A549 (cell line): ENCODE results near the gene OR7C1. TPM values are rescaled to one million over a fixed set of nuclear protein-coding genes. Genes with fewer than 3 reads are reported as not detected.
A peak's percentile ranks its signal among the peaks of the same experiment; 100 is the strongest.
"Not testable (repeated sequence)": the region's sequence is repeated elsewhere in the genome, so short reads cannot be mapped to it uniquely, and the experiment has no call there.

Source experiments
- ATAC-seq, 2 experiments: fragments of 200-7000 bp in 1 of 2; fragments of >200 bp in 1 of 2; cut with Nextera tagmentation in 1 of 2; cut with Tn5 transposase in 1 of 2; 3 replicates each; pipeline versions ENCODE4 v1.8.0 to v1.9.1; 2018 to 2020; ENCODE audit warnings: mild to moderate bottlenecking in 1 of 2, moderate library complexity in 1 of 2
- CTCF ChIA-PET: fragments of 300-600 bp; sonication (Branson Sonifier 250); formaldehyde crosslinking; extraction: SDS; loops from one replicate; lab custom pipeline; 2021; ENCODE audit warnings: antibody characterized with exemption, inconsistent platforms; lab: Yijun Ruan, JAX
- POLR2A ChIA-PET: fragments of 350-600 bp; formaldehyde crosslinking; extraction: SDS; loops from one replicate; lab custom pipeline; 2021; ENCODE audit warnings: antibody characterized with exemption, inconsistent platforms; lab: Yijun Ruan, JAX
- DNase-seq, 2 experiments: peaks; one replicate each; pipeline versions ENCODE4 v3.0.0 to v3.0.0-alpha.2; 2011 to 2016; ENCODE audit warnings: low read depth in 1 of 2, low spot score in 1 of 2
- FAIRE-seq: peaks from 2 replicates; lab custom pipeline; 2011; peaks lifted over from hg19 to GRCh38; lab: Jason Lieb, UNC
- H3K27ac ChIP-seq, 2 experiments: fragments of >200 bp; sonication (Bioruptor Twin); formaldehyde crosslinking; 3 replicates each; pipeline ENCODE4 v1.5.1; 2016 to 2017
- H3K4me1 ChIP-seq: fragments of >200 bp; sonication (Bioruptor Twin); formaldehyde crosslinking; 3 replicates; pipeline ENCODE4 v1.6.1; 2016
- H3K4me2 ChIP-seq: fragments of >200 bp; sonication (Bioruptor Twin); formaldehyde crosslinking; 3 replicates; pipeline ENCODE4 v1.6.1; 2016
- H3K4me3 ChIP-seq: fragments of >200 bp; sonication (Bioruptor Twin); formaldehyde crosslinking; 3 replicates; pipeline ENCODE4 v1.5.1; 2016
- H3K9me3 ChIP-seq: fragments of >200 bp; sonication (Bioruptor Twin); formaldehyde crosslinking; 3 replicates; pipeline ENCODE4 v1.6.1; 2016
- BHLHE40 ChIP-seq: IDR thresholded peaks from 2 replicates; pipeline ENCODE4 v1.6.1; 2012; ENCODE audit warnings: low read depth, low read length, inconsistent platforms
- CHD4 ChIP-seq: fragments of 200-600 bp; sonication (generic); IDR thresholded peaks from 2 replicates; pipeline ENCODE4 v1.6.1; 2016; ENCODE audit warnings: antibody characterized with exemption, mild to moderate bottlenecking, borderline replicate concordance
- EHMT2 ChIP-seq: fragments of 200-600 bp; sonication (generic); IDR thresholded peaks from 2 replicates; pipeline ENCODE4 v1.6.1; 2016; ENCODE audit warnings: antibody characterized with exemption, low read depth, mild to moderate bottlenecking, moderate library complexity
- EP300 ChIP-seq, 2 experiments: fragments of >200 bp; sonication (Bioruptor Twin); formaldehyde crosslinking; IDR thresholded peaks; 2 replicates in 1 of 2; 3 replicates in 1 of 2; pipeline ENCODE4 v1.6.1; 2016 to 2017
- MAFK ChIP-seq: fragments of 450-650 bp; IDR thresholded peaks from 2 replicates; pipeline ENCODE4 v1.6.1; 2014; ENCODE audit not compliant: partially characterized antibody
- NPAS2 ChIP-seq: fragments of 250-450 bp; sonication (Bioruptor Pico); IDR thresholded peaks from 2 replicates; pipeline ENCODE4 v1.8.0; 2022; ENCODE audit warnings: mild to moderate bottlenecking, moderate library complexity, borderline replicate concordance
- NR3C1 ChIP-seq: fragments of >200 bp; sonication (Bioruptor Twin); formaldehyde crosslinking; IDR thresholded peaks from 3 replicates; pipeline ENCODE4 v1.6.1; 2017
- RAD21 ChIP-seq, 2 experiments: fragments of >200 bp in 1 of 2; sonication (Bioruptor Twin) in 1 of 2; formaldehyde crosslinking in 1 of 2; IDR thresholded peaks in 1 of 2; conservative IDR thresholded peaks in 1 of 2; 2 replicates in 1 of 2; 3 replicates in 1 of 2; pipeline ENCODE4 v1.6.1; 2012 to 2018; ENCODE audit warnings: inconsistent platforms in 1 of 2
- RARB ChIP-seq: fragments of 250-450 bp; sonication (Bioruptor Pico); IDR thresholded peaks from 2 replicates; pipeline ENCODE4 v1.8.0; 2021; ENCODE audit warnings: mild to moderate bottlenecking, moderate library complexity
- SMC3 ChIP-seq: fragments of >200 bp; sonication (Bioruptor Twin); formaldehyde crosslinking; IDR thresholded peaks from 3 replicates; pipeline ENCODE4 v1.6.1; 2018; ENCODE audit warnings: inconsistent platforms
- SREBF2 ChIP-seq: fragments of 450-650 bp; IDR thresholded peaks from 2 replicates; pipeline ENCODE4 v1.6.1; 2014; ENCODE audit warnings: mild to moderate bottlenecking, moderate library complexity
- ZC3H11A ChIP-seq: fragments of 450-650 bp; IDR thresholded peaks from 2 replicates; pipeline ENCODE4 v1.6.1; 2014; ENCODE audit warnings: antibody characterized with exemption, mild to moderate bottlenecking
- ZSCAN20 ChIP-seq: fragments of 250-450 bp; sonication (Bioruptor Pico); IDR thresholded peaks from 2 replicates; pipeline ENCODE4 v1.8.0; 2022; ENCODE audit warnings: mild to moderate bottlenecking, moderate library complexity
- WGBS: methylation state at CpG from one replicate; pipeline ENCODE4 v1.1.6; 2017; ENCODE audit errors: missing lambda C conversion rate; 5-methylcytosine and 5-hydroxymethylcytosine counted together
- polyA plus RNA-seq, 4 experiments: library from polyadenylated mRNA; depleted of rRNA in 3 of 4; stranded (reverse); fragments of >200 nt; fragmentation: RNase III in 1 of 4; extraction: RNeasy Plus Mini Kit Qiagen cat#74134 plus additional on column Dnase treatment in 1 of 4; gene quantifications; 2 replicates in 3 of 4; 3 replicates in 1 of 4; pipeline ENCODE4 v1.2.3, GENCODE V29; 2011 to 2017
- TF ChIP-seq, protein P1 (sequence below): IDR thresholded peaks from 2 replicates; pipeline ENCODE4 v1.6.1; 2012
- TF ChIP-seq, protein P2 (sequence below): fragments of 250-450 bp; sonication (Bioruptor Pico); IDR thresholded peaks from 2 replicates; pipeline ENCODE4 v1.5.0; 2021; ENCODE audit warnings: mild to moderate bottlenecking, moderate library complexity, borderline replicate concordance
- TF ChIP-seq, protein P3 (sequence below): fragments of >200 bp; sonication (Bioruptor Twin); formaldehyde crosslinking; IDR thresholded peaks from 3 replicates; pipeline ENCODE4 v1.5.1; 2016

OR7C1 gene
- polyA plus RNA-seq, 2 of the 4 experiments (the other 2 are of a cell fraction), result not detected

DNA sequence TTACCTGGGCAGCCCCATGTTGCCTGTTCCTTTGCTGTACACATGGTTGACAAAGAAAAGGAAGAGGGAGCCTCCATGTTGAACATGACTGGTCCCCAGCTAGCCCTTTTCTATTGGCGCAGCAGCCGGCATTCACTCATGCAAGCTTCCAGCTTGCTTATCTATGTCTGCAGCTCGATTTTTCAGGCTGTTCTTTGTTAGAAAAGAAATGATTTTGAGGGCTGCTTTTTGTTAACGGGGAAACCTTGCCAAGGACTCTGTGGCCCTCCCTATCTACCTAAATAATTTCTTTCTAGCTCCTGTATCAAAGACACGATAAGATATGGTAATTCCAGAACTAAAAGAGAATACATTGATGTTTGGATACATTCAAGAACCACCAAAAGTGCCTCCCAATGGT lies 36.2 kb downstream of the OR7C1 start:
- no peaks in the 10 kb centered on the region for H3K4me1 ChIP-seq
- no peak for DNase-seq
- CTCF ChIA-PET, result interaction anchor here (1.9 kb wide), 1 partner anchor 13 kb away, joined by 12 read pairs; no protein-coding TSS in a partner anchor
- POLR2A ChIA-PET, result no interaction called here
- H3K27ac ChIP-seq, result no peak overlapping the region
- FAIRE-seq, result no peak
- H3K4me3 ChIP-seq, result no peak overlapping the region
- WGBS, result 23% methylated on average over 5 of the region's 5 CpGs
- H3K4me2 ChIP-seq, result no peak overlapping the region
- TF ChIP-seq ZSCAN20 (no peak), EHMT2 (no peak), BHLHE40 (no peak), NR3C1 (no peak), CHD4 (no peak), EP300 (IDR thresholded peaks at IDR 0.05) (no peak)
- TF ChIP-seq, protein P1, sequence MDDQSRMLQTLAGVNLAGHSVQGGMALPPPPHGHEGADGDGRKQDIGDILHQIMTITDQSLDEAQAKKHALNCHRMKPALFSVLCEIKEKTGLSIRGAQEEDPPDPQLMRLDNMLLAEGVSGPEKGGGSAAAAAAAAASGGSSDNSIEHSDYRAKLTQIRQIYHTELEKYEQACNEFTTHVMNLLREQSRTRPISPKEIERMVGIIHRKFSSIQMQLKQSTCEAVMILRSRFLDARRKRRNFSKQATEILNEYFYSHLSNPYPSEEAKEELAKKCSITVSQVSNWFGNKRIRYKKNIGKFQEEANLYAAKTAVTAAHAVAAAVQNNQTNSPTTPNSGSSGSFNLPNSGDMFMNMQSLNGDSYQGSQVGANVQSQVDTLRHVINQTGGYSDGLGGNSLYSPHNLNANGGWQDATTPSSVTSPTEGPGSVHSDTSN, result no peak
- no peaks in the 10 kb centered on the region for H3K9me3 ChIP-seq
- ATAC-seq, result no peak

DNA sequence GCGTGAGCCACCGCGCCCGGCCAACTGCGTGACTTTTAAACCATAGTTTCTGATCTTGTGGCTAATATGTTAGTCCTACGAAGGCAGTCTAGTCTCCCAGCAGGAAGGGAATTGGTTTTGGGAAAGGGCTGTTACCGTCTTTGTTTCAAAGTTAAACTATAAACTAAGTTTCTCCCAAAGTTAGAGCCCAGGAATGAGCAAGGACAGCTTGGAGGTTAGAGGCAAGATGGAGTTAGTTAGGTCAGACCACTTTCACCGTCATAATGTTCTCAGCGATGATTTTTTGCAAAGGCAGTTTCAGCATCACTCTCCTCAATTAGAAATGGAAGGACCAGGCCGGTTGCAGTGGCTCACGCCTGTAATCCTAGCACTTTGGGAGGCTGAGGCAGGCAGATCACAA lies 39.0 kb downstream of the OR7C1 start:
- H3K4me3 ChIP-seq, result no peak overlapping the region
- CTCF ChIA-PET, result interaction anchor here (2.6 kb wide), 1 partner anchor 10 kb away, joined by 16 read pairs; no protein-coding TSS in a partner anchor

DNA sequence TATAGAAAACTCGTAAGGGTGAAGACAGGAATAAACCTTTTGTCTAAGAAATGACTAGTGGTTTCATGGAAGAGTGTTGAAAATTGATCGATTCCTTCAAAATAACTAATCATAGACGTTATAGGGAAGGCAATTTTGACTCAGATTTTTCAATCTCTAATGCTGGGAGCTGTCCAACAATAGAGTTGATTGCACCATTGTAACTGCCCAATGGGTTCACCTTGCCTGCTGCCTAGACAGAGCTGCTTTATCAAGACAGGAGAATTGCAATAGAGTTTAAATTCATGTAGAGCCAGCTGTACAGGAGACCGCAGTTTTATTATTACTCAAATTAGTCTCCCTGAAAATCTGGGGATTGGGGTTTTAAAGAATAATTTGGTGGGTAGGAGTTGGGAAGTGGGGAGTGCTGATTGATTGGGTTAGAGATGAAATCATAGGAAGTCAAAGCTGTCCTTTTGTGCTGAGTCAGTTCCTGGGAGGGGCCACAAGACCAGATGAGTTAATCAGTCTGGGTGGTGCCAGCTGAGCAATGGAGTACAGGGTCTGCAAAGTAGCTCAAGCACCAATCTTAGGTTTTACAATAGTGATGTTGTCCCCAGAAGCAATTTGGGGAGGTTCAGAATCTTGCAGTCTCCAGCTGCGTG lies 39.8 kb downstream of the OR7C1 start:
- WGBS, result 32% methylated on average over 5 of the region's 5 CpGs
- FAIRE-seq (no peak), ATAC-seq (no peak), DNase-seq (no peak)
- peak; percentile 65 for TF ChIP-seq MAFK
- TF ChIP-seq ZC3H11A, result no peak
- ChIA-PET CTCF (interaction anchor here (2.6 kb wide), 1 partner anchor 9 kb away, joined by 16 read pairs; no protein-coding TSS in a partner anchor), POLR2A (no interaction called here)
- no peak overlapping the region for H3K4me3 ChIP-seq
- H3K9me3 ChIP-seq, result no peaks in the 10 kb centered on the region
- no peaks in the 10 kb centered on the region for H3K4me1 ChIP-seq
- no peak overlapping the region for H3K27ac ChIP-seq
- H3K4me2 ChIP-seq, result no peak overlapping the region

More for the DNA sequence above, 39.0 kb downstream of the OR7C1 start:
- TF ChIP-seq ZC3H11A (no peak), RARB (CRISPR knock-in tag) (no peak)
- TF ChIP-seq, protein P2, sequence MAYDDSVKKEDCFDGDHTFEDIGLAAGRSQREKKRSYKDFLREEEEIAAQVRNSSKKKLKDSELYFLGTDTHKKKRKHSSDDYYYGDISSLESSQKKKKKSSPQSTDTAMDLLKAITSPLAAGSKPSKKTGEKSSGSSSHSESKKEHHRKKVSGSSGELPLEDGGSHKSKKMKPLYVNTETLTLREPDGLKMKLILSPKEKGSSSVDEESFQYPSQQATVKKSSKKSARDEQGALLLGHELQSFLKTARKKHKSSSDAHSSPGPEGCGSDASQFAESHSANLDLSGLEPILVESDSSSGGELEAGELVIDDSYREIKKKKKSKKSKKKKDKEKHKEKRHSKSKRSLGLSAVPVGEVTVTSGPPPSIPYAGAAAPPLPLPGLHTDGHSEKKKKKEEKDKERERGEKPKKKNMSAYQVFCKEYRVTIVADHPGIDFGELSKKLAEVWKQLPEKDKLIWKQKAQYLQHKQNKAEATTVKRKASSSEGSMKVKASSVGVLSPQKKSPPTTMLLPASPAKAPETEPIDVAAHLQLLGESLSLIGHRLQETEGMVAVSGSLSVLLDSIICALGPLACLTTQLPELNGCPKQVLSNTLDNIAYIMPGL (CRISPR knock-in tag), result no peak
- ATAC-seq (no peak), DNase-seq (no peak), FAIRE-seq (no peak)
- POLR2A ChIA-PET, result no interaction called here
- 62% methylated on average over 11 of the region's 11 CpGs for WGBS
- Histone ChIP-seq H3K9me3 (no peaks in the 10 kb centered on the region), H3K4me2 (no peak overlapping the region), H3K27ac (no peak overlapping the region), H3K4me1 (no peaks in the 10 kb centered on the region)

DNA sequence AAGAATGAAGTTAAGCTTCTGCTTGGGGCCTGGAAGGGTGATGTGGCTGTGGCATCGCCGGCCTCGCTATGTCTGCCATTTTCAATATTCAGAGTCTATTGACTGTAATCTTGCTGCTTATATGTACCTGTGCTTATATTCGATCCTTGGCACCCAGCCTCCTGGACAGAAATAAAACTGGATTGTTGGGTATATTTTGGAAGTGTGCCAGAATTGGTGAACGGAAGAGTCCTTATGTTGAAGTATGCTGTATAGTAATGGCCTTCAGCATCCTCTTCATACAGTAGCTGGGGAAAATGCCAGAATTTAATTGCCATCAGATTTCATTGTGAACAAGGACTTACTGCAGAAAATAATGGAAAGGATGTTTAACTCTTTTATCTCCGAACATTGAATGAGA lies 42.7 kb downstream of the OR7C1 start:
- ATAC-seq, H3K27ac ChIP-seq, DNase-seq, FAIRE-seq, H3K4me3 ChIP-seq, H3K4me1 ChIP-seq, POLR2A ChIA-PET, H3K4me2 ChIP-seq, H3K9me3 ChIP-seq: not testable (repeated sequence)
- CTCF ChIA-PET, result interaction anchor here (0.6 to 0.7 kb wide), 2 partner anchors 223 to 542 kb away, joined by 3 read pairs; no protein-coding TSS in a partner anchor
- 64% methylated on average over 6 of the region's 6 CpGs for WGBS

DNA sequence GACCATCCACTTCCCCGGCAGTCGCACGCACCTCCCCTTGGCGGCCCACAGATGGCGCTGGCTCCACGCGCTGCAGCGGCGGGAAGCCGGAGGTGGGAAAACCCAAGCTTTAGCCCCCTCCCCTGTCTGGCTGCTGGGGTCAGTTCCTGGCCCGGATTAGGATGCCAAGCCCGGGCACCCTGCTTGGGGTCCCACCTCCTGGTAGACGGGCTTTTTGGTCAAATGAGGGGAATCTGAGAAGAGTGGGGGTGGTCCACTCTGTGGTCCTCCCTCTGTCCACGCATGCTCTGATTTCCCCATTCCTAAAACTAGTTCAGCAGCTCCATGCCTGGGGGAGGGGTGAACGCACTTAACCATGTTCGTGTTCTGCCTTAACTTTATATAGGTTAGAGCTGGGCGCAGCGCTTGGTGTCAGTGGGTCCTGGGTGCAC lies 48.5 kb downstream of the OR7C1 start:
- 23% methylated on average over 15 of the region's 18 CpGs for whole genome bisulfite sequencing
- CTCF ChIA-PET, result interaction anchor here (0.6 to 2.5 kb wide), 29 partner anchors 9 to 731 kb away, joined by 3 to 16 read pairs (median 4); no protein-coding TSS in a partner anchor
- Histone ChIP-seq H3K27ac (peak overlapping the region in 1 of 2 experiments; percentile 64; a peak in 2 of 6 replicates), H3K9me3 (no peaks in the 10 kb centered on the region), H3K4me1 (no peaks in the 10 kb centered on the region), H3K4me3 (no peak overlapping the region), H3K4me2 (peak overlapping the region; percentile 65)
- DNase-seq, result peak in 1 of 2 experiments; percentile 25
- ATAC-seq, result peak; percentile 47 to 74; a peak in 4 of 6 replicates
- TF ChIP-seq NPAS2 (CRISPR knock-in tag) (no peak), SREBF2 (no peak), RAD21 (conservative IDR thresholded peaks at IDR 0.05 in 1 of 2, IDR thresholded peaks at IDR 0.05 in 1 of 2) (peak; percentile 63 to 72), SMC3 (peak; percentile 40; the same call in 1 of the 3 replicates)
- TF ChIP-seq, protein P3, sequence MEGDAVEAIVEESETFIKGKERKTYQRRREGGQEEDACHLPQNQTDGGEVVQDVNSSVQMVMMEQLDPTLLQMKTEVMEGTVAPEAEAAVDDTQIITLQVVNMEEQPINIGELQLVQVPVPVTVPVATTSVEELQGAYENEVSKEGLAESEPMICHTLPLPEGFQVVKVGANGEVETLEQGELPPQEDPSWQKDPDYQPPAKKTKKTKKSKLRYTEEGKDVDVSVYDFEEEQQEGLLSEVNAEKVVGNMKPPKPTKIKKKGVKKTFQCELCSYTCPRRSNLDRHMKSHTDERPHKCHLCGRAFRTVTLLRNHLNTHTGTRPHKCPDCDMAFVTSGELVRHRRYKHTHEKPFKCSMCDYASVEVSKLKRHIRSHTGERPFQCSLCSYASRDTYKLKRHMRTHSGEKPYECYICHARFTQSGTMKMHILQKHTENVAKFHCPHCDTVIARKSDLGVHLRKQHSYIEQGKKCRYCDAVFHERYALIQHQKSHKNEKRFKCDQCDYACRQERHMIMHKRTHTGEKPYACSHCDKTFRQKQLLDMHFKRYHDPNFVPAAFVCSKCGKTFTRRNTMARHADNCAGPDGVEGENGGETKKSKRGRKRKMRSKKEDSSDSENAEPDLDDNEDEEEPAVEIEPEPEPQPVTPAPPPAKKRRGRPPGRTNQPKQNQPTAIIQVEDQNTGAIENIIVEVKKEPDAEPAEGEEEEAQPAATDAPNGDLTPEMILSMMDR, result peak; percentile 55
- FAIRE-seq, result no peak
- POLR2A ChIA-PET, result interaction anchor here (0.6 kb wide), 1 partner anchor 305 kb away, joined by 4 read pairs; no protein-coding TSS in a partner anchor

DNA sequence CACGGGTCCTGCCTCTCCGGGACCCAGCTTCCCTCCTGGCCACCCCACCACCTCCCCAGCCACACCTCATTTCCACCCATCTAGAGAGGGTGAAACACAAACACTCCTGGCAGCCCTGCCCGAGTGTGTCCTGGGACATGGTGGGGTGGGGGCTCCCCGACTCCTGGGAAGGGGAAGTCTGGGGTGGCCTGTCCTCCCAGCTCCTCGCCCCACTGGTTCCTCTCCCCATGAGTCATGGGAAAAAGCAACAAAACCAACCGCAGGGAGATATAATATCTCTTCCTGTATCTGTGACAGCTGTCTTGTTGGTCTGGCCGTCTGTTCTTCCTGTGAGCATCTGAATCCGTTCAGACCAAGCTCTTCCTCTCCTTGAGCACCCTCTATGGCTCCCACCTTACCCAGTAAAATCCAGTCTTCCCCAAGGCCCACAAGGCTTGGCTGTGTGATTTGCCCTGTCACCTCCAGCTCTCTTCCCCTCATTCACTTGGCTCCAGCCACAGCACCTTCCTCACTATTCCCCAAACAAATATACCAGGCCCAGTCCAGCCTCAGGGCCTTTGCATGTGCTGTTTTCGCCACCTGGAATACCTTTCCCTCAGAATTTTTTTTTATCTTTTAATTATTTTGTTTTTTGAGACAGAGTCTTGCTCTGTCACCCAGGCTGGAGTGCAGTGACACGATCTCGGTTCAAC lies 49.7 kb downstream of the OR7C1 start:
- 39% methylated on average over 7 of the region's 11 CpGs for WGBS
- H3K4me2 ChIP-seq, POLR2A ChIA-PET, H3K27ac ChIP-seq, H3K4me3 ChIP-seq, H3K4me1 ChIP-seq, DNase-seq, H3K9me3 ChIP-seq, FAIRE-seq: not testable (repeated sequence)
- ATAC-seq, result peak in 1 of 2 experiments; percentile 30; a peak in 1 of 6 replicates
- CTCF ChIA-PET, result interaction anchor here (0.6 to 2.5 kb wide), 10 partner anchors 8 to 118 kb away, joined by 3 to 14 read pairs (median 4); no protein-coding TSS in a partner anchor
